Liver (tissue), 9 donors: ENCODE measurements around the gene PPP2R2D. TPM values are rescaled to one million over a fixed set of nuclear protein-coding genes. Genes with fewer than 3 reads are reported as not detected.

ENCODE experiments used
- DNase-seq: peaks from one replicate; pipeline ENCODE4 v3.0.0-alpha.2; 2017; ENCODE audit warnings: low spot score
- H3K27ac ChIP-seq, 2 donors: one replicate each; pipeline ENCODE4 v1.7.0; 2013; ENCODE audit warnings: inconsistent platforms in 2 of 2, low read length in 2 of 2, control low read depth in 1 of 2, low read depth in 1 of 2, mild to moderate bottlenecking in 1 of 2
- H3K27me3 ChIP-seq, 4 donors: one replicate each; pipeline versions ENCODE4 v1.6.1 to v1.7.0; 2013; ENCODE audit warnings: low read length in 3 of 4, inconsistent platforms in 1 of 4, mild to moderate bottlenecking in 1 of 4, moderate library complexity in 1 of 4; ENCODE audit not compliant: control insufficient read depth in 4 of 4, insufficient read depth in 4 of 4
- H3K36me3 ChIP-seq, 4 donors: one replicate each; pipeline versions ENCODE4 v1.6.1 to v1.7.0; 2013; ENCODE audit warnings: low read length in 3 of 4, mild to moderate bottlenecking in 3 of 4, low read depth in 1 of 4, moderate library complexity in 1 of 4; ENCODE audit not compliant: control insufficient read depth in 4 of 4, insufficient read depth in 3 of 4
- H3K4me1 ChIP-seq, 4 donors: one replicate each; pipeline versions ENCODE4 v1.6.1 to v1.7.0; 2013; ENCODE audit warnings: low read length in 3 of 4, mild to moderate bottlenecking in 3 of 4, moderate library complexity in 1 of 4; ENCODE audit not compliant: control insufficient read depth in 4 of 4, insufficient read depth in 4 of 4
- H3K4me3 ChIP-seq, 3 donors: one replicate each; pipeline versions ENCODE4 v1.6.1 to v1.7.0; 2013; ENCODE audit warnings: low read length in 3 of 3, control low read depth in 1 of 3, low read depth in 1 of 3, mild to moderate bottlenecking in 1 of 3
- H3K9ac ChIP-seq, 2 donors: one replicate each; pipeline ENCODE4 v1.7.0; 2013; ENCODE audit warnings: low read length in 2 of 2, mild to moderate bottlenecking in 2 of 2, moderate library complexity in 2 of 2, control low read depth in 1 of 2, low read depth in 1 of 2
- H3K9me3 ChIP-seq, 4 donors: one replicate each; pipeline versions ENCODE4 v1.6.1 to v1.7.0; 2013; ENCODE audit warnings: low read length in 3 of 4; ENCODE audit not compliant: control insufficient read depth in 4 of 4
- ATF3 ChIP-seq: IDR thresholded peaks from 2 replicates; pipeline ENCODE4 v1.6.1; 2016; ENCODE audit warnings: antibody characterized with exemption
- CTCF ChIP-seq: fragments of 150-350 bp; IDR thresholded peaks from 2 replicates; pipeline ENCODE4 v1.5.1; 2017; ENCODE audit warnings: improper control_type of control experiment, low read depth, low read length; ENCODE audit not compliant: missing input control
- EGR1 ChIP-seq, 2 donors: IDR thresholded peaks; 2 replicates each; pipeline ENCODE4 v1.6.1; 2016 to 2018; ENCODE audit warnings: antibody characterized with exemption in 2 of 2, low read depth in 2 of 2
- FOXA1 ChIP-seq: IDR thresholded peaks from 2 replicates; pipeline ENCODE4 v1.6.1; 2016; ENCODE audit warnings: antibody characterized with exemption
- FOXA2 ChIP-seq: IDR thresholded peaks from 2 replicates; pipeline ENCODE4 v1.6.1; 2016; ENCODE audit warnings: antibody characterized with exemption
- GABPA ChIP-seq, 2 donors: IDR thresholded peaks in 1 of 2; conservative IDR thresholded peaks in 1 of 2; 2 replicates each; pipeline ENCODE4 v1.6.1; 2016; ENCODE audit warnings: antibody characterized with exemption in 2 of 2, mild to moderate bottlenecking in 1 of 2, moderate library complexity in 1 of 2
- HNF4A ChIP-seq, 2 donors: conservative IDR thresholded peaks; 2 replicates each; pipeline ENCODE4 v1.6.1; 2016; ENCODE audit warnings: antibody characterized with exemption in 2 of 2, mild to moderate bottlenecking in 2 of 2
- HNF4G ChIP-seq: IDR thresholded peaks from 2 replicates; pipeline ENCODE4 v1.6.1; 2016; ENCODE audit warnings: antibody characterized with exemption
- JUND ChIP-seq, 2 donors: IDR thresholded peaks; 2 replicates each; pipeline ENCODE4 v1.6.1; 2016; ENCODE audit warnings: antibody characterized with exemption in 2 of 2
- MAX ChIP-seq: IDR thresholded peaks from 2 replicates; pipeline ENCODE4 v1.6.1; 2016; ENCODE audit warnings: antibody characterized with exemption
- NR2F2 ChIP-seq: IDR thresholded peaks from 2 replicates; pipeline ENCODE4 v1.6.1; 2016; ENCODE audit warnings: antibody characterized with exemption
- RAD21 ChIP-seq, 2 donors: IDR thresholded peaks; 2 replicates each; pipeline ENCODE4 v1.6.1; 2016; ENCODE audit warnings: antibody characterized with exemption in 2 of 2, mild to moderate bottlenecking in 2 of 2
- RXRA ChIP-seq, 2 donors: IDR thresholded peaks; 2 replicates each; pipeline ENCODE4 v1.6.1; 2017 to 2018; ENCODE audit warnings: antibody characterized with exemption in 2 of 2, mild to moderate bottlenecking in 1 of 2
- SP1 ChIP-seq: IDR thresholded peaks from 2 replicates; pipeline ENCODE4 v1.6.1; 2018; ENCODE audit warnings: antibody characterized with exemption, mild to moderate bottlenecking
- TAF1 ChIP-seq: conservative IDR thresholded peaks from 2 replicates; pipeline ENCODE4 v1.6.1; 2016; ENCODE audit warnings: antibody characterized with exemption, mild to moderate bottlenecking
- YY1 ChIP-seq: IDR thresholded peaks from 2 replicates; pipeline ENCODE4 v1.6.1; 2016; ENCODE audit warnings: antibody characterized with exemption, mild to moderate bottlenecking
- ZBTB33 ChIP-seq: IDR thresholded peaks from 2 replicates; pipeline ENCODE4 v1.6.1; 2016; ENCODE audit warnings: antibody characterized with exemption
- WGBS: extraction: QIAGEN DNeasy Blood & Tissue Kit; methylation state at CpG from one replicate; pipeline ENCODE4 v1.1.7; 2013; 5-methylcytosine and 5-hydroxymethylcytosine counted together
- polyA plus RNA-seq, 2 donors: library from polyadenylated mRNA; stranded (reverse) in 1 of 2; unstranded in 1 of 2; fragments of 200-250 nt in 1 of 2; fragments of >200 nt in 1 of 2; fragmentation: Nextera tagmentation in 1 of 2; extraction: Ambion mirVana in 1 of 2; gene quantifications; one replicate each; pipeline versions ENCODE4 v1.2.1 to v1.2.3, GENCODE V29; 2013 to 2015
- total RNA-seq, 2 donors: library from RNA; depleted of rRNA; stranded (reverse); fragments of >200 nt; gene quantifications; one replicate each; pipeline ENCODE4 v1.2.3, GENCODE V29; 2014
- donor health status: healthy.
- donor health status: healthy.
- donor health status: healthy.
- donor health status: healthy.
- donor health status: healthy.

PPP2R2D gene
- total and polyA plus RNA-seq, 4 donors: 5.9 to 20.5 (median 14.3) TPM

GRCh38 chr10:131975003-131975402 is 74.2 kb downstream of the PPP2R2D start (continued):
- TF ChIP-seq ATF3: no peak

GRCh38 chr10:131975796-131976195 is 75.0 kb downstream of the PPP2R2D start:
- no peak for DNase-seq
- H3K4me1 ChIP-seq: peaks cover 10 to 37% (median 28%) of the 10 kb centered on the region in 4 donors
- 96% methylated on average over 10 of the region's 10 CpGs for WGBS

GRCh38 chr10:131977323-131978096 is 76.7 kb downstream of the PPP2R2D start:
- Histone ChIP-seq H3K9me3 (no peaks in the 10 kb centered on the region), H3K9ac (no peak overlapping the region), H3K4me1 (peaks cover 10 to 42% (median 29%) of the 10 kb centered on the region in 4 donors), H3K4me3 (no peak overlapping the region), H3K27me3 (no peaks in the 10 kb centered on the region), H3K36me3 (peaks cover 0 to 4% (median 2%) of the 10 kb centered on the region in 4 donors), H3K27ac (peak overlapping the region in 1 of 2 donors; percentile 13)
- WGBS: 61% methylated on average over 13 of the region's 13 CpGs
- no peak for DNase-seq
- peak in 1 of 2 donors; percentile 35 for TF ChIP-seq RAD21 (IDR thresholded peaks at IDR 0.05)
- peak; percentile 15 to 20 for TF ChIP-seq HNF4A (conservative IDR thresholded peaks at IDR 0.05)
- TF ChIP-seq NR2F2: no peak
- no peak for TF ChIP-seq FOXA2
- TF ChIP-seq JUND (IDR thresholded peaks at IDR 0.05): no peak
- peak; percentile 19 to 50 for TF ChIP-seq RXRA (IDR thresholded peaks at IDR 0.05)
- peak; percentile 49 for TF ChIP-seq SP1
- TF ChIP-seq MAX: peak; percentile 10
- TF ChIP-seq YY1: peak; percentile 23
- no peak for TF ChIP-seq TAF1

More at GRCh38 chr10:131975796-131976195, 75.0 kb downstream of the PPP2R2D start:
- H3K27ac ChIP-seq: no peak overlapping the region
- no peak overlapping the region for H3K9ac ChIP-seq
- H3K27me3 ChIP-seq: no peaks in the 10 kb centered on the region
- H3K9me3 ChIP-seq: no peaks in the 10 kb centered on the region
- TF ChIP-seq YY1 (no peak), MAX (no peak), GABPA (IDR thresholded peaks at IDR 0.05 in 1 of 2, conservative IDR thresholded peaks at IDR 0.05 in 1 of 2) (no peak), ATF3 (no peak)
- peaks cover 4 to 17% (median 8%) of the 10 kb centered on the region in 4 donors for H3K36me3 ChIP-seq
- H3K4me3 ChIP-seq: no peak overlapping the region

- DNase-seq: no peak
- no peak overlapping the region for H3K4me3 ChIP-seq
- peak overlapping the region in 1 of 2 donors; percentile 13 for H3K27ac ChIP-seq
These were observed 77.6 kb downstream of the PPP2R2D start for GRCh38 chr10:131978366-131978765.

More at GRCh38 chr10:131978366-131978765, 77.6 kb downstream of the PPP2R2D start:
- H3K36me3 ChIP-seq: peaks cover 0 to 3% (median 0%) of the 10 kb centered on the region in 4 donors
- H3K9ac ChIP-seq: no peak overlapping the region
- TF ChIP-seq MAX (no peak), RAD21 (IDR thresholded peaks at IDR 0.05) (no peak), TAF1 (no peak), ZBTB33 (no peak), GABPA (IDR thresholded peaks at IDR 0.05 in 1 of 2, conservative IDR thresholded peaks at IDR 0.05 in 1 of 2) (no peak), CTCF (no peak), HNF4A (conservative IDR thresholded peaks at IDR 0.05) (no peak), FOXA2 (no peak), JUND (IDR thresholded peaks at IDR 0.05) (no peak), EGR1 (IDR thresholded peaks at IDR 0.05; ENCODE audit: low read depth in 2 of 2) (no peak), NR2F2 (no peak), SP1 (no peak), ATF3 (no peak), HNF4G (no peak), RXRA (IDR thresholded peaks at IDR 0.05) (no peak), FOXA1 (no peak), YY1 (no peak)
- peaks cover 7 to 39% (median 26%) of the 10 kb centered on the region in 4 donors for H3K4me1 ChIP-seq
- no peaks in the 10 kb centered on the region for H3K9me3 ChIP-seq
- 37% methylated on average over 3 of the region's 3 CpGs for WGBS
- H3K27me3 ChIP-seq: no peaks in the 10 kb centered on the region
